Fibroblast of lung (primary cell): ENCODE measurements around the gene C2orf76. TPM values are rescaled to one million over a fixed set of nuclear protein-coding genes. Genes with fewer than 3 reads are reported as not detected.

Experiments used
- DNase-seq, 2 donors: peaks; one replicate each; pipeline versions ENCODE4 v3.0.0 to v3.0.0-alpha.2; 2010; ENCODE audit warnings: low read depth in 2 of 2
- H2AFZ ChIP-seq: 2 replicates; pipeline ENCODE4 v1.5.1; 2012; ENCODE audit warnings: low read length, control low read depth, inconsistent platforms
- H3K27ac ChIP-seq: 2 replicates; pipeline ENCODE4 v1.5.1; 2011; ENCODE audit warnings: low read length, control low read depth; ENCODE audit not compliant: insufficient read depth
- H3K27me3 ChIP-seq: 2 replicates; pipeline ENCODE4 v1.5.1; 2011; ENCODE audit warnings: mild to moderate bottlenecking, low read length; ENCODE audit not compliant: control insufficient read depth, insufficient read depth
- H3K36me3 ChIP-seq: 2 replicates; pipeline ENCODE4 v1.5.1; 2011; ENCODE audit warnings: low read length; ENCODE audit not compliant: control insufficient read depth, insufficient read depth
- H3K4me1 ChIP-seq: 2 replicates; pipeline ENCODE4 v1.5.1; 2011; ENCODE audit warnings: low read length; ENCODE audit not compliant: control insufficient read depth, insufficient read depth; ENCODE audit errors: extremely low read depth
- H3K4me2 ChIP-seq: 2 replicates; pipeline ENCODE4 v1.5.1; 2011; ENCODE audit warnings: low read length, control low read depth; ENCODE audit not compliant: insufficient read depth; ENCODE audit errors: extremely low read depth
- H3K4me3 ChIP-seq, 4 experiments: fragments of 200-600 bp in 1 of 4; sonication (generic) in 1 of 4; replicated peaks in 1 of 4; 2 replicates each; pipeline ENCODE4 v1.5.1; 2011 to 2016; ENCODE audit warnings: low read length in 4 of 4, low read depth in 3 of 4, mild to moderate bottlenecking in 3 of 4, control low read depth in 2 of 4, inconsistent platforms in 1 of 4, mixed read lengths in 1 of 4; ENCODE audit not compliant: insufficient read depth in 1 of 4; ENCODE audit errors: control extremely low read depth in 1 of 4
- H3K79me2 ChIP-seq: 2 replicates; pipeline ENCODE4 v1.5.1; 2012; ENCODE audit warnings: mild to moderate bottlenecking, low read length, inconsistent platforms; ENCODE audit not compliant: control insufficient read depth, insufficient read depth
- H3K9ac ChIP-seq: 2 replicates; pipeline ENCODE4 v1.5.1; 2011; ENCODE audit warnings: mild to moderate bottlenecking, low read length, control low read depth; ENCODE audit not compliant: insufficient read depth
- H3K9me3 ChIP-seq: 2 replicates; pipeline ENCODE4 v1.5.1; 2012; ENCODE audit warnings: low read depth, low read length; ENCODE audit not compliant: control insufficient read depth, insufficient read depth
- H4K20me1 ChIP-seq: 2 replicates; pipeline ENCODE4 v1.5.1; 2011; ENCODE audit warnings: low read length; ENCODE audit not compliant: control insufficient read depth, insufficient read depth; ENCODE audit errors: extremely low read depth
- CTCF ChIP-seq, 2 donors: IDR thresholded peaks in 1 of 2; conservative IDR thresholded peaks in 1 of 2; 1 replicate in 1 of 2; 2 replicates in 1 of 2; pipeline ENCODE4 v1.5.1; 2011 to 2012; ENCODE audit warnings: low read length in 2 of 2, control low read depth in 1 of 2, inconsistent platforms in 1 of 2, low read depth in 1 of 2, mild to moderate bottlenecking in 1 of 2
- EZH2 ChIP-seq: IDR thresholded peaks from 2 replicates; pipeline ENCODE4 v1.5.1; 2012; ENCODE audit warnings: low read length, control low read depth, mild to moderate bottlenecking; ENCODE audit errors: missing control alignments
- polyA plus RNA-seq, 2 donors: library from polyadenylated mRNA; depleted of rRNA in 1 of 2; stranded (reverse) in 1 of 2; unstranded in 1 of 2; fragments of >200 nt; gene quantifications; 2 replicates each; pipeline ENCODE4 v1.2.1, GENCODE V29; 2011 to 2012; ENCODE audit warnings: missing spikeins in 1 of 2
- total RNA-seq: library from RNA; depleted of rRNA; stranded (reverse); fragments of >200 nt; gene quantifications from 2 replicates; pipeline ENCODE4 v1.2.1, GENCODE V29; 2014

C2orf76 gene
- total and polyA plus RNA-seq, 2 donors (not counting 1 experiment from before 2014, with no cell fraction given) = 14.6 to 17.8 TPM

GRCh38 chr2:119289642-119290041 lies 77.0 kb downstream of the C2orf76 start:
- no peaks in the 10 kb centered on the region for H3K36me3 ChIP-seq
- H3K27ac ChIP-seq = no peak overlapping the region
- H3K4me3 ChIP-seq = no peak overlapping the region
- H3K9me3 ChIP-seq = no peaks in the 10 kb centered on the region
- H3K4me1 ChIP-seq = no peaks in the 10 kb centered on the region
- H2AFZ ChIP-seq = no peak overlapping the region
- H3K27me3 ChIP-seq = no peaks in the 10 kb centered on the region
- no peak overlapping the region for H3K4me2 ChIP-seq
- DNase-seq = no peak
- no peaks in the 10 kb centered on the region for H4K20me1 ChIP-seq
- no peak overlapping the region for H3K9ac ChIP-seq
- no peaks in the 10 kb centered on the region for H3K79me2 ChIP-seq
- TF ChIP-seq EZH2 (no peak), CTCF (conservative IDR thresholded peaks at IDR 0.05 in 1 of 2, IDR thresholded peaks at IDR 0.05 in 1 of 2; ENCODE audit: low read depth in 1 of 2, low read length in 2 of 2) (no peak)

GRCh38 chr2:119289093-119289492 lies 77.5 kb downstream of the C2orf76 start:
- Histone ChIP-seq H3K27ac (no peak overlapping the region), H3K4me3 (no peak overlapping the region), H3K36me3 (no peaks in the 10 kb centered on the region), H3K9ac (no peak overlapping the region), H3K27me3 (no peaks in the 10 kb centered on the region), H3K4me1 (no peaks in the 10 kb centered on the region), H3K9me3 (no peaks in the 10 kb centered on the region), H4K20me1 (no peaks in the 10 kb centered on the region), H3K4me2 (no peak overlapping the region), H2AFZ (no peak overlapping the region), H3K79me2 (no peaks in the 10 kb centered on the region)
- DNase-seq = peak; percentile 25 to 68
- no peak for TF ChIP-seq EZH2
- no peak for TF ChIP-seq CTCF (conservative IDR thresholded peaks at IDR 0.05 in 1 of 2, IDR thresholded peaks at IDR 0.05 in 1 of 2; ENCODE audit: low read depth in 1 of 2, low read length in 2 of 2)

- Histone ChIP-seq H3K4me3 (no peak overlapping the region), H3K4me2 (no peak overlapping the region), H3K36me3 (no peaks in the 10 kb centered on the region), H2AFZ (no peak overlapping the region), H3K79me2 (no peaks in the 10 kb centered on the region), H3K9ac (no peak overlapping the region), H3K27ac (no peak overlapping the region), H3K27me3 (no peaks in the 10 kb centered on the region), H3K9me3 (no peaks in the 10 kb centered on the region), H4K20me1 (no peaks in the 10 kb centered on the region), H3K4me1 (no peaks in the 10 kb centered on the region)
- DNase-seq = no peak
- no peak for TF ChIP-seq EZH2
- no peak for TF ChIP-seq CTCF (conservative IDR thresholded peaks at IDR 0.05 in 1 of 2, IDR thresholded peaks at IDR 0.05 in 1 of 2; ENCODE audit: low read depth in 1 of 2, low read length in 2 of 2)
Measured at GRCh38 chr2:119288576-119288975, 78.1 kb downstream of the C2orf76 start.
